Measurements from ENCODE around the gene PIAS1.

GRCh38 chr15:68023307-68024101, 30.6 kb upstream of the PIAS1 start:
- no peak for TF ChIP-seq FOXP2 (optimal IDR thresholded peaks at IDR 0.05; ENCODE audit: borderline replicate concordance, extremely low read depth, extremely low read length, insufficient read depth)
- no peak for TF ChIP-seq TAF1 (IDR thresholded peaks at IDR 0.05; ENCODE audit: borderline replicate concordance, insufficient read depth, low read length)
- no peak for TF ChIP-seq POLR2AphosphoS5 (IDR thresholded peaks at IDR 0.05; ENCODE audit: low read depth, low read length)

All from PFSK-1 (cell line).